Measurements from ENCODE around the gene NGB.

GRCh38 chr14:77250927-77251326 lies 20.1 kb downstream of the NGB start:
- TF ChIP-seq CTCF (conservative IDR thresholded peaks at IDR 0.05; ENCODE audit: low read depth, low read length) (no peak), EZH2phosphoT487 (IDR thresholded peaks at IDR 0.05; ENCODE audit: borderline replicate concordance, low read length) (no peak), EZH2 (IDR thresholded peaks at IDR 0.05; ENCODE audit: low read length, unreplicated experiment) (no peak)
